Endometrium (tissue), 2 donors: ENCODE measurements around the gene C16orf74.

ENCODE experiments used
- FAIRE-seq: peaks from 2 replicates; lab custom pipeline; 2012; peaks lifted over from hg19 to GRCh38; lab: Jason Lieb, UNC
- donor health status: control.
- donor health status: control.

Gene C16orf74

GRCh38 chr16:85673529-85674417 lies 77.1 kb downstream of the C16orf74 start:
- no peak for FAIRE-seq

- no peak for FAIRE-seq
These were observed 80.1 kb downstream of the C16orf74 start for GRCh38 chr16:85670840-85671239.

GRCh38 chr16:85668676-85669424 lies 82.0 kb downstream of the C16orf74 start:
- FAIRE-seq: no peak

GRCh38 chr16:85667841-85668413 lies 83.0 kb downstream of the C16orf74 start:
- no peak for FAIRE-seq

- FAIRE-seq: no peak
These were observed 83.6 kb downstream of the C16orf74 start for GRCh38 chr16:85667261-85667660.

GRCh38 chr16:85665929-85666328 lies 85.0 kb downstream of the C16orf74 start:
- FAIRE-seq: no peak

- FAIRE-seq: no peak
These were observed 85.5 kb downstream of the C16orf74 start for GRCh38 chr16:85665373-85665740.

- FAIRE-seq: no peak
These were observed 86.1 kb downstream of the C16orf74 start for GRCh38 chr16:85664580-85665372.

- FAIRE-seq: no peak
These were observed 87.0 kb downstream of the C16orf74 start for GRCh38 chr16:85663891-85664321.

- FAIRE-seq: no peak
These were observed 87.7 kb downstream of the C16orf74 start for GRCh38 chr16:85662976-85663830.

GRCh38 chr16:85662482-85662812 lies 88.4 kb downstream of the C16orf74 start:
- FAIRE-seq: no peak

- FAIRE-seq: no peak
These were observed 89.0 kb downstream of the C16orf74 start for GRCh38 chr16:85661740-85662481.

- no peak for FAIRE-seq
These were observed 89.8 kb downstream of the C16orf74 start for GRCh38 chr16:85660843-85661739.

GRCh38 chr16:85659805-85660511 lies 90.9 kb downstream of the C16orf74 start:
- no peak for FAIRE-seq

- no peak for FAIRE-seq
These were observed 91.6 kb downstream of the C16orf74 start for GRCh38 chr16:85659336-85659735.

GRCh38 chr16:85658504-85659326 lies 92.2 kb downstream of the C16orf74 start:
- FAIRE-seq: no peak

- no peak for FAIRE-seq
These were observed 92.9 kb downstream of the C16orf74 start for GRCh38 chr16:85657996-85658395.
